GM19043 (cell line): ENCODE measurements around the gene LIN37.

ENCODE experiments used
- ATAC-seq: cut with Tn5 transposase; IDR thresholded peaks from one replicate; pipeline ENCODE4 v1.9.1; 2021; ENCODE audit warnings: low read depth; ENCODE audit not compliant: unreplicated experiment

LIN37 gene

DNA sequence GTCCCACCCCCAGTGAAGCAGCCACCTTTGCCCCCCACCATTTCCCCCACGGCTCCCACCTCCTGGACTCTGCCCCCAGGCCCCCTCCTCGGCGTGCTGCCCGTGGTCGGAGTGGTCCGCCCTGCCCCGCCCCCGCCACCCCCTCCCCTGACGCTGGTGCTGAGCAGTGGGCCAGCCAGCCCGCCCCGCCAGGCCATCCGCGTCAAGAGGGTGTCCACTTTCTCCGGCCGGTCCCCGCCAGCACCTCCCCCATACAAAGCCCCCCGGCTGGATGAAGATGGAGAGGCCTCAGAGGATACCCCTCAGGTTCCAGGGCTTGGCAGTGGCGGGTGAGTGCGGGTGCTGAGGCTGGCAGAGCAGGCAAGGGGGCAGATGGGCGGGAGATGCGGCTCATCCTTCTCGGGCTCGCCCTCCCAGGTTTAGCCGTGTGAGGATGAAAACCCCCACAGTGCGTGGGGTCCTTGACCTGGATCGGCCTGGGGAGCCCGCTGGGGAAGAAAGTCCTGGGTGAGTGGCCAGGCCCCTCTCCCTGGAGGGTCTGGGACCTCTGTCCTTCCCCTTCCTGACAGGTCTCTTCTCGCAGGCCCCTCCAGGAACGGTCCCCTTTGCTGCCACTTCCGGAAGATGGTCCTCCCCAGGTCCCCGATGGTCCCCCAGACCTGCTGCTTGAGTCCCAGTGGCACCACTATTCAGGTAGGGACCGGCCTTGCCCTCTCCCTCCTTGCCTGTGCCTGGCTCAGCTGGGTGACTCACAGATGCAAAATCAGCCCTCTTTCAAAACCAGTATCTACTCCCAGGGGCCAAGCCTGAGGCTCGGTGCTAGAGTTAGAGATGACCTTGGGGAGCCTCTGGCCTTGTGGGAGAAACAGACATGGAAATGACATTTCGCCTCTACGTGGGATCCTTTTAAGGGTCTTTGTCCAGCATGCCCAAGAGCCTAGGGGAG lies 14.9 kb upstream of the LIN37 start:
- ATAC-seq: no peak

DNA sequence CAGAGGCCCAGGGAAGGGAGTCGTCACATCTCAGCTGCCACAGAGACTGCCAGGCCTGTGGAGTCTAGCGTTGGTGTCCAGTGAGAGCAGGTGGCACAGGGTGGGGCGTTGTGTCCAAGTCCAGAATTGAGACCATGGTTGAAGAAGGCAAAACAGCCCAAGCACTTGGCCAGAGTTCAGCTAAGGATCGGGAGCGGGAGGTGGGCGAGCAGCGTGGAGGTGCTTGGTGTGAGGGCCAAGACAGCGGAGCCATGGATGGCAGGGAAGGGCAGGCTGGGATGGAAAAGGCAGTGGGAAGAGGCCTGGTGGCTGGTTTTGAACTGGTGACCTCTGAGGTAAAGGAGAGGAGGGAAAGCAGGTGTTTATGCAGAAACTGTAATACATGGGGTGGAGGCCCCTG lies 14.1 kb upstream of the LIN37 start:
- no peak for ATAC-seq

DNA sequence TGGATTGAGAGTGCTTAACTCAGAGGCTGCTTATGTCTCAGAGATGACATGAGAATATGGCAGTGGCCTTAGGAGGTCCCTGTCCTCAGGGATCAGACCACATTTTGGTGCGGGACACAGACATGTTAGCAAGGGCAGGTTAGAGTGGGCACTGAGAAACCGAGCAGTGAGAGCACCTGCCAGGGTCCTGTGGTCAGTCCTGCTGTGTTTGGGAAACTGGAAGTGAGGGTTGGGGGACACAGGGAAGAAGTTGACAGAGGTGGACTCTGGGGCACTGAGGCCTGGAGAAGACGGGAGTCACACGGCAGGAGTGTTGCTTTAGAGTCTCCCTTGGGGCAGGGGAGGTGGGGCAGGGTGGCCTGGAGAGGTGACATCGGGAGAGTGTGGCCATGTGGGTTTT lies 13.5 kb upstream of the LIN37 start:
- no peak for ATAC-seq

DNA sequence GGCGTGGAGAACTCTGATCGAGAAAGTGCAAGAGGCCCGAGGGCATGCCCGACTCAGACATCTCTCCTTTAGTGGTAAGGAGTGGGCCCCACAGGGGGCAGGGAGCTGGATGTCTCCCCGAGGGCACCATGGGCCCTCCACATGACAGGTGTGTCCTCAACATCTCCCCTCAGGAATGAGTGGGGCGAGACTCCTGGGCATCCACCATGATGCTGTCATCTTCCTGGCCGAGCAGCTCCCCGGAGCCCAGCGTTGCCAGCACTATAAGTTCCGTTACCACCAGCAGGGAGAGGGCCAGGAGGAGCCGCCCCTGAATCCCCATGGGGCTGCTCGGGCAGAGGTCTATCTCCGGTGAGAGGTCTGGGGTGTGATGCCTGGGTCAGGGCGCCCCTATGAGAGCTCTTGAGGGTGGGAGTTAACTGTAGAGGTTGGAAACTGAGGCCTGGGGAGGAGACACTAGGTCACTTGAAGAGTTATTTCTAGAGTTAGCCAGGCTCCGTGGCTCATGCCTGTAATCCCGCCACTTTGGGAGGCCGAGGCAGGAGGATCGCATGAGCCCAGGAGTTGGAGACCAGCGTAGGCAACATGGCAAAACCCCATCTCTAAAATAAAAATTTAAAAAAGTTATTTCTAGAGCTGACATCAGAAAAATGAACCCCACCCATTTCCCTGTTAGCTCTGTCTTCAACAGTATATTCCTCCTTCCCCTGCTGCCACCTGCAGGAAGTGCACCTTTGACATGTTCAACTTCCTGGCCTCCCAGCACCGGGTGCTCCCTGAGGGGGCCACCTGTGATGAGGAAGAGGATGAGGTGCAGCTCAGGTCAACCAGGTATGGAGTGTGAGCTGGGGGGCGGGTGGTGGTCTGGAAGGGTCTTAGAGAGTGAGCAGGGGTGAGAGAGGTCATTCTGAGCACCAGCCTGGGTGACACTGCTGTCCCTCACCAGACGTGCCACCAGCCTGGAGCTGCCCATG lies 11.2 kb upstream of the LIN37 start:
- ATAC-seq: no peak

DNA sequence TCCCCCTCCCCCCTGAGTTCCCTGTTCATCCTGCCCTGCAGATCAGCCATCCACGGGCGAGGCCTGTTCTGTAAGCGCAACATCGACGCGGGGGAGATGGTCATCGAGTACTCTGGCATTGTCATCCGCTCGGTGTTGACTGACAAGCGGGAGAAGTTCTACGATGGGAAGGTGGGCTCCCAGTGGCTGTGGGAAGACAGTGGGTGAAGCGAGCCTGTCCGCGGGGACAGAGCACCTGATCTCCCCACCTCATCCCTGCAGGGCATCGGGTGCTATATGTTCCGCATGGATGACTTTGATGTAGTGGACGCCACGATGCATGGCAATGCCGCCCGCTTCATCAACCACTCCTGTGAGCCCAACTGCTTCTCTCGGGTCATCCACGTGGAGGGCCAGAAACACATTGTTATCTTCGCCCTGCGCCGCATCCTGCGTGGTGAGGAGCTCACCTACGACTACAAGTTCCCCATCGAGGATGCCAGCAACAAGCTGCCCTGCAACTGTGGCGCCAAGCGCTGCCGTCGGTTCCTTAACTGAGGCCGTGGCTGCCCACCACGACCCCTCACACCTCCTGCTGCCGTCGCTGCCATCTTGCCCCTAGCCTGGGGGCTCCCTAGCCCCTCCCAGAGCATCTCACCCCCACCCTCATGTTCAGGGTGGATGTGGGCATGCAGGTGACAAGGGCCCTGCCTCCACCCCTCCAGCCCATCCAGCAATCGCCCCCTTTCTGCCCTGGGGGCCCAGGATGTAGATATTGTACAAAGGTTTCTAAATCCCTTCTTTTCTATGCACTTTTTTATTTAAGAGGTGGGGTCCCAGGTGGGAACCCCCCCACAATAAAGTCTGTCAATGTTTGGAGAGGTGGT lies 10.1 kb upstream of the LIN37 start:
- ATAC-seq: no peak

DNA sequence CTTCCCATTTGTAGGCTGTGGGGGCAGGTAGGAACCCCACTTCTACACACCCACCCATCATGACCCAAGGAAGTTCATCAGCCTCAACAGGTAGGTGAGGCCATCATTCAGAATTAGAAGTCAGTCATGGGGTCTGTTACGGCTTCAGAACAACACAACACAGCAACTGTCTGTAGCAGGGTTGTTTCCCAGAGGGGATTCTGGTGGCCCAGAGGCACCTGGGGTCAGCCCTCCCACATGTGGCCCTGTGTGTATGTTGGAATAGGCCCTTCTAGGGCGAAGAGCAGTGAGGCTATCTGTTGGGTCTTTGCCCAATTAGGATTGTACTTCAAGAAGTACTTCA lies 9.5 kb upstream of the LIN37 start:
- no peak for ATAC-seq

DNA sequence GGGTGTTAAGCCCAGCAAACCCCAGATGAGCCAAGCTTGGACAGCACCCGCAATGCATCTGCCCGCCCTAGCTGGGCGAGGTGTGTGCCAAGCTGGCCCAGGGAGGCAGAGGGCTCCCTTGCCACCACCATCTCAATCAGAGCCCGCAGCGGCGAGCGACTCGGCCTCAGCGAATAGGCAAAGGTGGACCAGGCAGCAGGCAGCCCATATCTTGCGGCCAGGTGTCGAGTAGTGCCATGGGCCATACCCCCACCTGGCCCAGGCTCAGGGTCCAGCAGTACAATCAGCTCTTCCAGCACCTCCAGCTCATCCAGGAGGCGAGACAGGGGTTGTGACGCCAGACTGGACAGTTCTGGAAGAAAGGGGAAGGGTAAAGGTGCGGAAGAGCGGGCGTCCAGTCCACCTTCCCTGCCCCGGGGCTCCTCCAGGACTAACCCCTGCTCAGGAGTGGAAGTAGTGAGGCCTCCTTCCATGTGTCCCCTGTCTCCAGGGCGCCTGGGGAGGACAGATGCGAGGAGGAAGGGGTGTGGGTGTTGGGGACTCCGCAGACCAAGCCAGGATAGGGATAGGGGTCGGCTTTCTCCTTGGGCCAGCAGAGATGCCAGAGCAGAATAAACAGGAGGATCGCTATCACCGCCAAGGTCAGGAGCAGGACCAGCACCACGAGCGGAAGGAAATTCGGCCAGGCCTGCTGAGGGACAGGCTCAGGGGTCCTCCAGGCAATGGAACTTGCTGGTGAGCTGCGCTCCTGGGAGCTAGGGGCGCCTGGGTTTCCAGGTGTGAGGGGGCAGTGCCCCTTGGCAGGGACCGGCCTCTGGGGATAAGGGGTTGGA lies 8.9 kb upstream of the LIN37 start:
- no peak for ATAC-seq

DNA sequence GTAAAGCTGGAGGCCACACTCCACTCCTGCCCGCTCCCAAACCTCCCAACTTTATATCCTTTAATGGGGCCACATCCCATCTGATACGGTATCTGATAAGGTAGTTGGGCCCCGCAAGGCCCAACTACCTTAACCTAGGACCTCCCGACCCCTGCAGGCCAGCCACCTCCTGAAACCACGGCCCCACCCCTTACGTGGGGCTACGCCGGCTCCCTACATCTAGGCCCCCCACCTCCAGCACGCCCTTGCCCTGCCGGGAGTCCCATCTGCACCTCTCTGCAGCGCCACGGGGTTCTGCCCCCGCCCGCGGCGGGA lies 8.3 kb upstream of the LIN37 start:
- ATAC-seq: peak; percentile 7

DNA sequence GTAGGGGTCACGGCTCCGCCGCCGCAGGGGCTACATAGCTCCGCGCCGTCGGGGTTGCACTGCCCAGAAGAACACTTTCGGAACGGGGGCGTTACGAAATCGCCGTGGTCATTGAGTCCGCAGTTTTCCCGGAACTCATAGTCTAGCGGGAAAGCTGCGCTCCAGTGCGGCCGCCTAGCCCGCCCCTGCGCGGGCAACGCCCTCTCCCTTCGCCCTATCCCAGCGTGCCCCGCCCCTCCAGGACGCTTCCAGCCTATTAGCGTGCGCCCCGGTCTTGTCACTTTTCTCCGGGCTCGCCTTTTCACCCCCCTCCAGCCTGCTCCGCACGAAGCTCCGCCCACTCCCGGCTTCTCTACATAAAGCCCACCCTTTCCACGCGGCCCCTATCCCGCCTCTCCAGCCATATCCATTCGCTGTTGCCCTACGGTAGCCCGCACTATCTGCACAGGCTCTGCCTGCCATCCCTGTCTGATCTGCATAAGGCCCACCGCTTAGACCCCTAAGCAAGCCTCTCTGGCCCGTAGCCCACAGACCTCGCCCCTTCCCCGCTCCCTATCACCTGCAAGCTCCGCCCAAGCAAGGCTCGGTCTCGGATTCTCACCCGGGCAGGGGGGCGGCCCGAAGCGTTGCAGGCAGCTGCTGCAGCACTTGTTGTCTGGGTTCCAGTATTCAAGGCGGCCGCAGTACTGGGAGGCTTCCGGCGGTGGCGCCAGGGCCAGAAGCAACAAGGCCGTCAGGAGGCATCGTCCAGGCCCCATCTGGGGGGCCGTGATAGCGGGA lies 7.8 kb upstream of the LIN37 start:
- ATAC-seq: peak; percentile 56

DNA sequence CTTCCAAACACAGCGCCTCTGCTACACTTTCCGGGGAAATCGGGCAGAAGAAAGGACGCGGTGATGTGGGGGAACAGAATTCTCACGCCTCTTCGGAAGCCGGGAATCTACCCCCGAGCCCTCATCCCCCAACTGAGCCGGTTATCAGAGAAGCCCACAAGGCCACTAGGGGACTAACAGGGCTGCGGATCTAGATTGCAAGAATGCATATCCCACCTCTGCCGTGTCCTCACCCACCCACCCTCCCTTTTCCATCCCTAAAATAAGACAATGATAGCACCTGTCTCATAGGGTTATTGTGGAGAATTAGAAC lies 7.2 kb upstream of the LIN37 start:
- ATAC-seq: no peak

DNA sequence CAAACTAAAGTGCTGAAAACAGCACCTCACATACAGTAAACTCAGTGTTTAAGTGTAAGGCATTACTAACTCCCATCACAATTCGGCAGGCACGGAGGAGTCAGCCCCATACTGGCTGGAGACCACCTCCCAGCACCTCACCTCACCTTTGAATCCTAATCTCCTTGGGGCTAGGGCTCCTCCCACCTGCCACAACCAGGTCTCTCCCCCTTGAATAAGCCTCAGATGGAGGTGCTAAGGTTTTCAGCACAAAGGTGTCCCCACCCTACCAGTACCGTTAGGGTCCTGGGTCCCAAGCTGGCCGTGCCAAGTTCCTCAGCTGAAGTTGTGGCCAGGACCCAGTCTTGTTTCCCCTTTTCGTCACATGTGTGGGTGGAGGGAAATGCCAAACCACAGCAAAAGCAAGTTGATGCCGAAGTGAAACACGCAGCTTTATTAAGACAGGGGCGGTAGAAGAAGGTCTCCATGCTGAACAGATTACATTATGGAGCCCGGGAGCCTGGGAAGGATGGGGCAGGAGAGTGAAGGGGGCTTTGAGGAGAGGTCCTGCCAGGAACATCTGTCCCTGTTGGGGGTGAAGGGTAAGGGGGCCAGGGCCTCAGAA lies 6.2 kb upstream of the LIN37 start, which contains the start of gene IGFLR1:
Gene IGFLR1 (minus strand): TSS at position 332 of the 604 bp plus-strand sequence. CDS start 1,272 bp downstream, outside the sequence.
- no peak for ATAC-seq

DNA sequence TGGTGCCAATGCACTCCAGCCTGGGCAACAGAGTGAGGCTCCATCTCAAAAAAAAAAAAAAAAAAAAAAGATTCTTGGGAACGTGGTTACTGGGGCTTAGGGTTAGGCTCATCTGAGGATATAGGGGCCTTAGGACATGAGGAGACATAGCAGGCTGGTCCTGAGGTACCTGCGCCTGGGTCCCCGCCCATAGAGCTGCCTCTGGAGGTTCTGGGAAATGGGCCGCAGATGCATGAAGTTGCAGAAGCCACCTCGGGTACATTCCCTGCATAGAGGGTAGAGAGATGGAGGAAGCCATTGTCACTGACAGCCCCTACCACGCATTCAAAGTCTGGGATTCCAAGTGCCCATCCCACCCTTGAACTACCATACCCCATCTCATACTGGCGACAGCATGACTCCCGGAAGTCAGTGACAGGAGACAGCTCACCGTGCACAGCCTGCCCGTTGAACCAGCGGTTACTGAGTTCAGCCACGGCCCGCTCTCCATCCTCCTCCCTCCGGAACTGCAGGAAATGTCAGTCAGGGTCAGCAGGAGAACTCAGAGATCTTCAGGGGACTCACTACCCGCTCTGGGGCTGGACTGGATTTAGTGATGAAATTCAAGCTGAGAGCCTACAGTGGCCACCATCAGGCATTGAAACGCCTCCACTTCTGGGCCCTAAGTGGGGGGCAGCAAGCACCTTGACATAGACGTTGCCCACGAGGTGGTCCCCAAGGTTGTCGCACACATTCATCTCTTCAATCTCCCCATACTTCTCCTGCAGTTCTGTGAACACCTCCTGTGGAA lies 4.5 kb upstream of the LIN37 start:
- no peak for ATAC-seq

DNA sequence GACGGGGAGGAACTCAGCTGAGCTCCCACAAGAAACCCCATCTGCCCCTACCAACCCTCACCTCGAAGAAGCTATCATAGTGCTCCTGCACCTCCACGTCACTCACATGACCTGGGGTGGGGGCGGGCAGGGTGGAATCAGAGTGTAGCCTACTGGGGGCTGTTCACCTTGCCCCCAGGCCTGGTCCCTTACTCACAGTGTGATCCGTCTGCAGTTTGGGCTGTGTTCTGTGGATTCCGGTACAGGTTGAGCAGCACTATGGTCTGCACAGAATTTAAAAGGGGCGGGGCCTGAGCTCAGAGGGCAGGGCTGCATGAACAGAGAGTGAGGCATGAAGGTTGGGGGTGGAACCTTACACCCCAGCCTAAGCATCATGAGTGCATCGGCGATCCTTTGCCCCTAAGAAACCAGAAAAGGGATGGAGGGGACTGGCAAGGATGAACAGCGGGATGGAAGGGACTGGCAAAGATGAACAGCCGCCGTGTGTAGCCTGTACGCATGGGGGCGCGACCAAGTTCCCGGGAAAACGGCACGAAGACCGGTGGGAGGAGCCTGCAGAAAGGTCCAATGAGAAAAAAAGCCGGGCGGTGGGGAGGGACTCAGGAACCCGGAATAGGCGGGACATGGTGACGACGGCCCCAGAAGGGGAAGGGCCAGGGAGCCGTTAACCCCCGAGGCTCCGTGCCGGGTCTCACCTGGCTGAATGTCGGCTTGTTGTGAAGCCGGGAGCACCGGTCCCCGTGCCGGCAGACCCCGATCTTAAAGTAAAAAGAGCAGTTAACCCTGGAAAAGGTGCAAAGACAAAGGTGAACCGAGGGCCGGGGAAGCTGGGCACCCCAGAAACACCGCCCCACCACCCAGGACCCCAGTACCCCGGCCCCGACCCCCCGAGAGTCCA lies 3.7 kb upstream of the LIN37 start:
- ATAC-seq: no peak

DNA sequence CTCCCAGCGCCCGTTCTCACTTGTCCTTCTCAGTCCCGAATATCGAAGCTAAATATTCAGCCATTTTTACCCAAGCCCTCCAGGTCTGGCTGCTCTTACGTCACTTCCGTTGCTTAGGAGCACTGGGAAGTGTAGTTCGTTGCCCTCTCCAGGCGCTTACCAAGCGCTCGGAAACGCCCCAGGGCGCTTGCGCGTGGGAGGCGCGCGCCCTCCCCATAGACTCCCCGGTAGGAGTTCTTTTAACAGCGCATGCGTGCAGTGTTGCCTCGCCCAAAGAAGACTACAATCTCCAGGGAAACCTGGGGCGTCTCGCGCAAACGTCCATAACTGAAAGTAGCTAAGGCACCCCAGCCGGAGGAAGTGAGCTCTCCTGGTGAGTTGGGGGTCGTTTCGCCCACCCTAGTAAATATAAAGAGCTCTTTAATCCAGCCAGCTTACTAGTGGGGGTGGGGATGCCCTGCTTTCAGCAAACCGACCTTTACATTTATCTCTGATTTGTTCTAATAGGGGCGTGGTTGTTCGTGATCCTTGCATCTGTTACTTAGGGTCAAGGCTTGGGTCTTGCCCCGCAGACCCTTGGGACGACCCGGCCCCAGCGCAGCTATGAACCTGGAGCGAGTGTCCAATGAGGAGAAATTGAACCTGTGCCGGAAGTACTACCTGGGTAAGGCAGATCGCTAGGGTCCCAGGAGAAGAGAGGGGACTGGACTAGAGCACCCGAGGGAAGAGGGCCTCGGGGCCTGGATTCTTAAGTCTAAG lies 2.9 kb upstream of the LIN37 start, which contains the start of the genes PSENEN and U2AF1L4:
Gene PSENEN (plus strand): TSS at position 324 of the 759 bp plus-strand sequence. CDS start 280 bp downstream, at position 604.
Gene U2AF1L4 (minus strand): TSS at position 91 of the 759 bp plus-strand sequence. CDS start 27 bp downstream, at position 64.
- peak; percentile 28 for ATAC-seq

DNA sequence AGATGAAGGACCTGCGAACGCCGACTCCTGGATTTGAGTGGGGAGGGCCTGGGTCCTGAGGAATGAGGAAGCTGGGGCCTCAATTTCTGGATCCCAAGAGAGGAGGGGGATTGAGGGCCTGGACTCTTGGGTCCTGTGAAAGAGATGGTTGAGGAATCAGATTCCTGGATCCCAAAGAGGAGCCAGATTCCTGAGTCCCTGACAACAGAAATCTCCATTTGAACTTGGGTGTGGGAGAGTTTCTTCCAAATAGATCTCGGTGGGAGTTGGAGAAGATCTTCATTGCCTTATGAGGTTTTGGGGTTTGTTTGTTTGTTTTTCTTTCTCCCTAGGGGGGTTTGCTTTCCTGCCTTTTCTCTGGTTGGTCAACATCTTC lies 2.3 kb upstream of the LIN37 start:
- ATAC-seq: no peak

DNA sequence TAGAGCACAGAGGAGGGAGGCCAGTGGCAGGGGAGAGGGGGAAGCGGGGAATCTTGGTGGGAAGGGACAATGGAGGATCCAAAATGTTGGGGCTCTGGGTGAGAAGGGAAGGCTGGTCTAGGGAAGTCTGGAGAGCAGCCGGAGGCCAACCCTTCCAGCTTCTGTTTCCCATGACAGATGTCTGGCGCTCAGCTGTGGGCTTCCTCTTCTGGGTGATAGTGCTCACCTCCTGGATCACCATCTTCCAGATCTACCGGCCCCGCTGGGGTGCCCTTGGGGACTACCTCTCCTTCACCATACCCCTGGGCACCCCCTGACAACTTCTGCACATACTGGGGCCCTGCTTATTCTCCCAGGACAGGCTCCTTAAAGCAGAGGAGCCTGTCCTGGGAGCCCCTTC lies 1.8 kb upstream of the LIN37 start:
- ATAC-seq: no peak
